HepG2 (cell line): ENCODE results near the gene LGI2. TPM values are rescaled to one million over a fixed set of nuclear protein-coding genes. Genes with fewer than 3 reads are reported as not detected.

Experiments
- CAMTA2 ChIP-seq: sonication (generic); formaldehyde crosslinking; IDR thresholded peaks from 2 replicates; pipeline ENCODE4 v1.4.0; 2020; ENCODE audit warnings: mild to moderate bottlenecking, missing genetic modification reagents, borderline replicate concordance
- CEBPB ChIP-seq: IDR thresholded peaks from 2 replicates; pipeline ENCODE4 v1.6.1; 2011; ENCODE audit warnings: low read depth, low read length, improper control_type of control experiment, borderline replicate concordance
- FOXP1 ChIP-seq, 2 experiments: fragments of 450-650 bp in 1 of 2; IDR thresholded peaks; 2 replicates each; pipeline ENCODE4 v1.6.1; 2017 to 2018; ENCODE audit warnings: antibody characterized with exemption in 1 of 2
- HDAC6 ChIP-seq: fragments of 200-600 bp; sonication (generic); IDR thresholded peaks from 2 replicates; pipeline ENCODE4 v1.7.0; 2017; ENCODE audit warnings: mild to moderate bottlenecking, antibody characterized with exemption, low read length, low read depth
- NFIB ChIP-seq: sonication (generic); formaldehyde crosslinking; IDR thresholded peaks from 2 replicates; pipeline ENCODE4 v1.9.0; 2021; ENCODE audit warnings: missing genetic modification reagents, mild to moderate bottlenecking, borderline replicate concordance
- NKX3-1 ChIP-seq: sonication (generic); formaldehyde crosslinking; IDR thresholded peaks from 2 replicates; pipeline ENCODE4 v1.5.0; 2020; ENCODE audit warnings: missing genetic modification reagents
- SOX5 ChIP-seq: IDR thresholded peaks from 2 replicates; pipeline ENCODE4 v1.6.1; 2016; ENCODE audit warnings: borderline replicate concordance
- ZFX ChIP-seq: sonication (generic); formaldehyde crosslinking; IDR thresholded peaks from 2 replicates; pipeline ENCODE4 v1.4.0; 2020; ENCODE audit warnings: mild to moderate bottlenecking, low read depth, missing genetic modification reagents, moderate library complexity
- ZFY ChIP-seq: sonication (generic); formaldehyde crosslinking; IDR thresholded peaks from 2 replicates; pipeline ENCODE4 v1.4.0; 2020; ENCODE audit warnings: missing genetic modification reagents
- ZNF256 ChIP-seq: sonication (generic); formaldehyde crosslinking; conservative IDR thresholded peaks from 2 replicates; pipeline ENCODE4 v1.4.0; 2020; ENCODE audit warnings: missing genetic modification reagents
- polyA plus RNA-seq, 8 experiments: library from polyadenylated mRNA; depleted of rRNA in 3 of 8; stranded (reverse) in 7 of 8; unstranded in 1 of 8; fragments of >200 nt; fragmentation: Illumina TruSeq in 4 of 8; extraction: Trizol in 4 of 8; gene quantifications; 2 replicates each; pipeline versions ENCODE4 v1.2.1 to v1.2.3, GENCODE V29; 2011 to 2016; ENCODE audit warnings: low read depth in 4 of 8, missing spikeins in 1 of 8, mixed read lengths in 1 of 8; ENCODE audit not compliant: insufficient read depth in 1 of 8
- total RNA-seq, 5 experiments: library from RNA; depleted of rRNA; stranded (reverse); fragments of >200 nt; fragmentation: Illumina TruSeq; extraction: Trizol; gene quantifications; 2 replicates each; pipeline ENCODE4 v1.2.3, GENCODE V29; 2016; ENCODE audit warnings: low read depth in 1 of 5
- TF ChIP-seq, protein P1 (sequence below): sonication (generic); formaldehyde crosslinking; IDR thresholded peaks from 2 replicates; pipeline ENCODE4 v1.4.0; 2020; ENCODE audit warnings: missing genetic modification reagents
- TF ChIP-seq, protein P2 (sequence below): sonication (generic); formaldehyde crosslinking; IDR thresholded peaks from 2 replicates; pipeline ENCODE4 v1.8.1; 2023; ENCODE audit warnings: mild to moderate bottlenecking, moderate library complexity, missing genetic modification reagents
- TF ChIP-seq, protein P3 (sequence below): IDR thresholded peaks from 2 replicates; pipeline ENCODE4 v1.6.1; 2016; ENCODE audit warnings: missing compliant biosample characterization, missing genetic modification reagents, borderline replicate concordance
- TF ChIP-seq, protein P4 (sequence below): sonication (generic); formaldehyde crosslinking; IDR thresholded peaks from 2 replicates; pipeline ENCODE4 v1.4.0; 2020; ENCODE audit warnings: missing genetic modification reagents
- TF ChIP-seq, protein P5 (sequence below): IDR thresholded peaks from 2 replicates; pipeline ENCODE4 v1.6.1; 2016; ENCODE audit warnings: low read depth, borderline replicate concordance
- TF ChIP-seq, protein P6 (sequence below): IDR thresholded peaks from 2 replicates; pipeline ENCODE4 v1.4.0; 2020; ENCODE audit warnings: mild to moderate bottlenecking, missing genetic modification reagents

The LGI2 gene
- total and polyA plus RNA-seq, 2 of the 13 experiments (the other 11 are each of a cell fraction or from before 2014, with no cell fraction given), result not detected

DNA sequence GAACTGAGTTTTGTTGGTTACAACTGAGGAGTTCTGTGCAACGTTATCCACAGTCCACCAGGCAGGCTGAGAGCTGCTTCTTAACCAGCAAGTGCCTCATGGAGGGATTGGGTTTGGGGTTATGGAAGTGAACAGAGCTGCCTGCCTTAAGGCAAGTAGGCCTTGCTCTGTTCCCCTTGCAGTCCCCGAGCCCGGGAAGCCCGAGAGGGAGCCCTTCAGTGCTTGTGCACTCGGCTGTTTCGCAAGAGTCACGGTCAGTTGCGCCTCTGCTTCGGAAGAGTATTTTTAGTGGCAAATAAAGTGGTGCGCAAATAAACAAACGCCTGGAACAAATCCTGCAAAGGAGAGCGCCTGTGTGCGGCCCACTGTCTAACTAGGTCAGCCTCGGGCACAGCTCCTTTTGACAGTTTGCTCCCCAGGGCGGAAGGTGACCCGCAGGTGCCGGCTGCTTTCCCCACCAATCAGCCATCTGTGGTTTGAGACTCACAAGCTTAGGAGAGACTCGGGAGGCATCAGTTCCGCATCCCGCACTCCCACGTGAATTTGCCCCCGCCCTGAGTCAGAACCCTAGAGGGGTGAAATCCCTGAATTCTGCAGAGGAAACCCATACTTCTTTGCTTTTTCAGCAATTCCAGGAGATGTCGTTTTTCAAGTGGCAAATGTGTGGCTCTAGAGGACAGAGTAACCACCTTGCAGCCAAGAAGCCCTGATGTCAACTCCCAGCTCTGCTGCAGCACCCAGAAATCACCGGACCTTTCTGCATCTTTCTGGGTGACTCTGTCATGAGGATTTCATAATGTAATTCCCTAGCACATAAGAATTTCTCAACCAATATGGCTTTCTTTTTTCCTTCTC lies 56.8 kb downstream of the LGI2 start (continued):
- TF ChIP-seq, protein P1, sequence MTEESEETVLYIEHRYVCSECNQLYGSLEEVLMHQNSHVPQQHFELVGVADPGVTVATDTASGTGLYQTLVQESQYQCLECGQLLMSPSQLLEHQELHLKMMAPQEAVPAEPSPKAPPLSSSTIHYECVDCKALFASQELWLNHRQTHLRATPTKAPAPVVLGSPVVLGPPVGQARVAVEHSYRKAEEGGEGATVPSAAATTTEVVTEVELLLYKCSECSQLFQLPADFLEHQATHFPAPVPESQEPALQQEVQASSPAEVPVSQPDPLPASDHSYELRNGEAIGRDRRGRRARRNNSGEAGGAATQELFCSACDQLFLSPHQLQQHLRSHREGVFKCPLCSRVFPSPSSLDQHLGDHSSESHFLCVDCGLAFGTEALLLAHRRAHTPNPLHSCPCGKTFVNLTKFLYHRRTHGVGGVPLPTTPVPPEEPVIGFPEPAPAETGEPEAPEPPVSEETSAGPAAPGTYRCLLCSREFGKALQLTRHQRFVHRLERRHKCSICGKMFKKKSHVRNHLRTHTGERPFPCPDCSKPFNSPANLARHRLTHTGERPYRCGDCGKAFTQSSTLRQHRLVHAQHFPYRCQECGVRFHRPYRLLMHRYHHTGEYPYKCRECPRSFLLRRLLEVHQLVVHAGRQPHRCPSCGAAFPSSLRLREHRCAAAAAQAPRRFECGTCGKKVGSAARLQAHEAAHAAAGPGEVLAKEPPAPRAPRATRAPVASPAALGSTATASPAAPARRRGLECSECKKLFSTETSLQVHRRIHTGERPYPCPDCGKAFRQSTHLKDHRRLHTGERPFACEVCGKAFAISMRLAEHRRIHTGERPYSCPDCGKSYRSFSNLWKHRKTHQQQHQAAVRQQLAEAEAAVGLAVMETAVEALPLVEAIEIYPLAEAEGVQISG (CRISPR knock-in tag), result 0 out of 2 replicates have a peak, but pooled peaks have one; percentile 23
- no peak for TF ChIP-seq CAMTA2 (CRISPR knock-in tag)
- TF ChIP-seq SOX5, result peak; percentile 20; the same call in 1 of the 2 replicates
- TF ChIP-seq ZFY, result peak; percentile 40
- TF ChIP-seq, protein P2, sequence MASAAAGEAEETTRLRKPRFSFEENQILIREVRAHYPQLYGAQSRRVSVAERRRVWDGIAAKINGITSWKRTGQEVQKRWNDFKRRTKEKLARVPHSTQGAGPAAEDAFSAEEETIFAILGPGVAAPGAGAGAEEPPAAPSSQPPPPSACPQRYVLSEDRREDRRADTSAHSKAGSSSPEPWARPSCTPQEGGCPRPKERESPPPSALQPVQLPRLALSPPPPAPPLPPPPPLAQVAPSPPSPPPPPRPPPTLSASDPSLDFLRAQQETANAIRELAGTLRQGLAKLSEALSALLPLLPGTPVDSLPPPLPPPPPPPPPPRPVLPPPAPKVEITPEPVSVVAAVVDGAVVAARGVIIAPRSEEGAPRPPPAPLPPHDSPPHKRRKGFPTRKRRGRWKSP, result peak; percentile 43; the same call in 1 of the 2 replicates
- TF ChIP-seq, protein P3, sequence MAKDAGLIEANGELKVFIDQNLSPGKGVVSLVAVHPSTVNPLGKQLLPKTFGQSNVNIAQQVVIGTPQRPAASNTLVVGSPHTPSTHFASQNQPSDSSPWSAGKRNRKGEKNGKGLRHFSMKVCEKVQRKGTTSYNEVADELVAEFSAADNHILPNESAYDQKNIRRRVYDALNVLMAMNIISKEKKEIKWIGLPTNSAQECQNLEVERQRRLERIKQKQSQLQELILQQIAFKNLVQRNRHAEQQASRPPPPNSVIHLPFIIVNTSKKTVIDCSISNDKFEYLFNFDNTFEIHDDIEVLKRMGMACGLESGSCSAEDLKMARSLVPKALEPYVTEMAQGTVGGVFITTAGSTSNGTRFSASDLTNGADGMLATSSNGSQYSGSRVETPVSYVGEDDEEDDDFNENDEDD (CRISPR knock-in tag), result 0 out of 2 replicates have a peak, but pooled peaks have one; percentile 18
- TF ChIP-seq, protein P4, sequence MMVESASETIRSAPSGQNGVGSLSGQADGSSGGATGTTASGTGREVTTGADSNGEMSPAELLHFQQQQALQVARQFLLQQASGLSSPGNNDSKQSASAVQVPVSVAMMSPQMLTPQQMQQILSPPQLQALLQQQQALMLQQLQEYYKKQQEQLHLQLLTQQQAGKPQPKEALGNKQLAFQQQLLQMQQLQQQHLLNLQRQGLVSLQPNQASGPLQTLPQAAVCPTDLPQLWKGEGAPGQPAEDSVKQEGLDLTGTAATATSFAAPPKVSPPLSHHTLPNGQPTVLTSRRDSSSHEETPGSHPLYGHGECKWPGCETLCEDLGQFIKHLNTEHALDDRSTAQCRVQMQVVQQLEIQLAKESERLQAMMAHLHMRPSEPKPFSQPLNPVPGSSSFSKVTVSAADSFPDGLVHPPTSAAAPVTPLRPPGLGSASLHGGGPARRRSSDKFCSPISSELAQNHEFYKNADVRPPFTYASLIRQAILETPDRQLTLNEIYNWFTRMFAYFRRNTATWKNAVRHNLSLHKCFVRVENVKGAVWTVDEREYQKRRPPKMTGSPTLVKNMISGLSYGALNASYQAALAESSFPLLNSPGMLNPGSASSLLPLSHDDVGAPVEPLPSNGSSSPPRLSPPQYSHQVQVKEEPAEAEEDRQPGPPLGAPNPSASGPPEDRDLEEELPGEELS, result peak; percentile 60
- TF ChIP-seq CEBPB, result peak; percentile 91
- TF ChIP-seq, protein P5, sequence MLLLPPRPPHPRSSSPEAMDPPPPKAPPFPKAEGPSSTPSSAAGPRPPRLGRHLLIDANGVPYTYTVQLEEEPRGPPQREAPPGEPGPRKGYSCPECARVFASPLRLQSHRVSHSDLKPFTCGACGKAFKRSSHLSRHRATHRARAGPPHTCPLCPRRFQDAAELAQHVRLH (CRISPR knock-in tag), result peak; percentile 44; the same call in 1 of the 2 replicates
- no peak for TF ChIP-seq NKX3-1
- no peak for TF ChIP-seq FOXP1 (IDR thresholded peaks at IDR 0.05)
- 0 out of 2 replicates have a peak, but pooled peaks have one; percentile 32 for TF ChIP-seq FOXP1 (CRISPR knock-in tag; IDR thresholded peaks at IDR 0.05)
- no peak for TF ChIP-seq NFIB
- no peak for TF ChIP-seq HDAC6
- TF ChIP-seq, protein P6, sequence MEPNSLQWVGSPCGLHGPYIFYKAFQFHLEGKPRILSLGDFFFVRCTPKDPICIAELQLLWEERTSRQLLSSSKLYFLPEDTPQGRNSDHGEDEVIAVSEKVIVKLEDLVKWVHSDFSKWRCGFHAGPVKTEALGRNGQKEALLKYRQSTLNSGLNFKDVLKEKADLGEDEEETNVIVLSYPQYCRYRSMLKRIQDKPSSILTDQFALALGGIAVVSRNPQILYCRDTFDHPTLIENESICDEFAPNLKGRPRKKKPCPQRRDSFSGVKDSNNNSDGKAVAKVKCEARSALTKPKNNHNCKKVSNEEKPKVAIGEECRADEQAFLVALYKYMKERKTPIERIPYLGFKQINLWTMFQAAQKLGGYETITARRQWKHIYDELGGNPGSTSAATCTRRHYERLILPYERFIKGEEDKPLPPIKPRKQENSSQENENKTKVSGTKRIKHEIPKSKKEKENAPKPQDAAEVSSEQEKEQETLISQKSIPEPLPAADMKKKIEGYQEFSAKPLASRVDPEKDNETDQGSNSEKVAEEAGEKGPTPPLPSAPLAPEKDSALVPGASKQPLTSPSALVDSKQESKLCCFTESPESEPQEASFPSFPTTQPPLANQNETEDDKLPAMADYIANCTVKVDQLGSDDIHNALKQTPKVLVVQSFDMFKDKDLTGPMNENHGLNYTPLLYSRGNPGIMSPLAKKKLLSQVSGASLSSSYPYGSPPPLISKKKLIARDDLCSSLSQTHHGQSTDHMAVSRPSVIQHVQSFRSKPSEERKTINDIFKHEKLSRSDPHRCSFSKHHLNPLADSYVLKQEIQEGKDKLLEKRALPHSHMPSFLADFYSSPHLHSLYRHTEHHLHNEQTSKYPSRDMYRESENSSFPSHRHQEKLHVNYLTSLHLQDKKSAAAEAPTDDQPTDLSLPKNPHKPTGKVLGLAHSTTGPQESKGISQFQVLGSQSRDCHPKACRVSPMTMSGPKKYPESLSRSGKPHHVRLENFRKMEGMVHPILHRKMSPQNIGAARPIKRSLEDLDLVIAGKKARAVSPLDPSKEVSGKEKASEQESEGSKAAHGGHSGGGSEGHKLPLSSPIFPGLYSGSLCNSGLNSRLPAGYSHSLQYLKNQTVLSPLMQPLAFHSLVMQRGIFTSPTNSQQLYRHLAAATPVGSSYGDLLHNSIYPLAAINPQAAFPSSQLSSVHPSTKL (CRISPR knock-in tag), result peak; percentile 30; the same call in 1 of the 2 replicates
- TF ChIP-seq ZNF256 (CRISPR knock-in tag), result no peak
- TF ChIP-seq ZFX (CRISPR knock-in tag), result peak; percentile 57; the same call in 1 of the 2 replicates
